KMS-11 (cell line): ENCODE results near the gene BLID.

Source experiments
- H2AFZ ChIP-seq: fragments of 200-600 bp; sonication (generic); 2 replicates; pipeline ENCODE4 v1.6.1; 2016; ENCODE audit warnings: antibody characterized with exemption, mixed run types, low read depth
- H3K27ac ChIP-seq: fragments of 200-600 bp; sonication (generic); 2 replicates; pipeline ENCODE4 v1.6.1; 2016; ENCODE audit warnings: mild to moderate bottlenecking, mixed run types
- H3K27me3 ChIP-seq: fragments of 200-600 bp; sonication (generic); 2 replicates; pipeline ENCODE4 v1.6.1; 2017; ENCODE audit warnings: mild to moderate bottlenecking, low read depth, mixed run types, moderate library complexity; ENCODE audit not compliant: insufficient read depth
- H3K36me3 ChIP-seq: fragments of 200-600 bp; sonication (generic); 2 replicates; pipeline ENCODE4 v1.6.1; 2017; ENCODE audit warnings: mild to moderate bottlenecking, mixed run types; ENCODE audit not compliant: insufficient read depth
- H3K4me1 ChIP-seq: fragments of 200-600 bp; sonication (generic); 2 replicates; pipeline ENCODE4 v1.6.1; 2016; ENCODE audit warnings: mild to moderate bottlenecking, low read depth, mixed run types; ENCODE audit not compliant: poor library complexity, severe bottlenecking
- H3K4me2 ChIP-seq: fragments of 200-600 bp; sonication (generic); 2 replicates; pipeline ENCODE4 v1.7.0; 2016; ENCODE audit warnings: mild to moderate bottlenecking, mixed run types
- H3K4me3 ChIP-seq: fragments of 200-600 bp; sonication (generic); IDR thresholded peaks from 2 replicates; pipeline ENCODE4 v1.6.1; 2017; ENCODE audit warnings: low read depth, low read length, mixed read lengths; ENCODE audit not compliant: insufficient read depth
- H3K79me2 ChIP-seq: fragments of 200-600 bp; sonication (generic); 2 replicates; pipeline ENCODE4 v1.6.1; 2016; ENCODE audit warnings: low read depth, mixed run types; ENCODE audit not compliant: insufficient read depth
- H3K9ac ChIP-seq: fragments of 200-600 bp; sonication (generic); 2 replicates; pipeline ENCODE4 v1.6.1; 2016; ENCODE audit warnings: mild to moderate bottlenecking, mixed run types
- H4K20me1 ChIP-seq: fragments of 200-600 bp; sonication (generic); 2 replicates; pipeline ENCODE4 v1.6.1; 2016; ENCODE audit warnings: mild to moderate bottlenecking, mixed run types; ENCODE audit not compliant: insufficient read depth
- TF ChIP-seq, protein P1 (sequence below): fragments of 200-600 bp; sonication (generic); conservative IDR thresholded peaks from 2 replicates; pipeline ENCODE4 v1.6.1; 2017; ENCODE audit warnings: low read depth, mild to moderate bottlenecking, antibody characterized with exemption, low read length, moderate library complexity, mixed read lengths

The BLID gene

GRCh38 chr11:122098261-122098980 lies 17.6 kb downstream of the BLID start:
- Histone ChIP-seq H3K4me1 (no peaks in the 10 kb centered on the region), H3K27me3 (no peaks in the 10 kb centered on the region), H3K4me3 (no peak overlapping the region), H3K9ac (no peak overlapping the region), H3K79me2 (no peaks in the 10 kb centered on the region), H4K20me1 (no peaks in the 10 kb centered on the region), H3K36me3 (no peaks in the 10 kb centered on the region), H3K4me2 (no peak overlapping the region), H2AFZ (no peak overlapping the region), H3K27ac (no peak overlapping the region)
- TF ChIP-seq, protein P1, sequence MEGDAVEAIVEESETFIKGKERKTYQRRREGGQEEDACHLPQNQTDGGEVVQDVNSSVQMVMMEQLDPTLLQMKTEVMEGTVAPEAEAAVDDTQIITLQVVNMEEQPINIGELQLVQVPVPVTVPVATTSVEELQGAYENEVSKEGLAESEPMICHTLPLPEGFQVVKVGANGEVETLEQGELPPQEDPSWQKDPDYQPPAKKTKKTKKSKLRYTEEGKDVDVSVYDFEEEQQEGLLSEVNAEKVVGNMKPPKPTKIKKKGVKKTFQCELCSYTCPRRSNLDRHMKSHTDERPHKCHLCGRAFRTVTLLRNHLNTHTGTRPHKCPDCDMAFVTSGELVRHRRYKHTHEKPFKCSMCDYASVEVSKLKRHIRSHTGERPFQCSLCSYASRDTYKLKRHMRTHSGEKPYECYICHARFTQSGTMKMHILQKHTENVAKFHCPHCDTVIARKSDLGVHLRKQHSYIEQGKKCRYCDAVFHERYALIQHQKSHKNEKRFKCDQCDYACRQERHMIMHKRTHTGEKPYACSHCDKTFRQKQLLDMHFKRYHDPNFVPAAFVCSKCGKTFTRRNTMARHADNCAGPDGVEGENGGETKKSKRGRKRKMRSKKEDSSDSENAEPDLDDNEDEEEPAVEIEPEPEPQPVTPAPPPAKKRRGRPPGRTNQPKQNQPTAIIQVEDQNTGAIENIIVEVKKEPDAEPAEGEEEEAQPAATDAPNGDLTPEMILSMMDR: no peak

DNA sequence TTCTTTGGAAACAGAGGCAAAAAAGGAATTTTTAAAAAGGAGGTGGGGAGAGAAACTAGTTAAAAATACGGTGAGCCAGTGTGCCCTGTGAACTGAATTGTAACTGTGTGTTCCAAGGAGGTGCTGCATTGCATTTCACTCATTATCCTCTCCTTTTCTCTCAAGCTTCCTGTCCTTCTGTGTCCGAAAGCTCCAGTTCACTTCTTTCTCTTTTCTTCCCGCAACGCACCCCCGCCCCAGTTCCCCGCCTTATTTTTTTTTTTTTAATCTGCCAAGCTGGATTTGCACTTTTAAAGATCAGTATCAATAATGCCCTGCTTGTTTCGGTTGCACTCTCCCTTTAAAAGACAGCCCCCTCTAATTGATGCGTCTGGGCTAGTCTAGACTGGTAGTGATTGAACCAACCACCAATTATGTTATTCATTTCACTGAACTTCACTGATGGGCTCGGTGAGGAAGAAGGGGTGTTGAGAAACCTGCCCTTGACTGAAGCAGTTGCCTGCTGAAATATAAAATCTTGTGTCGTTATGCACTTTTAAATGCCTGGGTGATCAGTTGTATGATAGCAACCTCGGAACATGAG lies 18.5 kb downstream of the BLID start:
- no peak overlapping the region for H3K4me3 ChIP-seq
- no peak overlapping the region for H3K4me2 ChIP-seq
- no peaks in the 10 kb centered on the region for H3K36me3 ChIP-seq
- no peak overlapping the region for H2AFZ ChIP-seq
- no peak overlapping the region for H3K9ac ChIP-seq
- H3K79me2 ChIP-seq: no peaks in the 10 kb centered on the region
- H3K4me1 ChIP-seq: no peaks in the 10 kb centered on the region
- no peak overlapping the region for H3K27ac ChIP-seq
- H4K20me1 ChIP-seq: no peaks in the 10 kb centered on the region
- no peaks in the 10 kb centered on the region for H3K27me3 ChIP-seq
- TF ChIP-seq, protein P1: no peak

DNA sequence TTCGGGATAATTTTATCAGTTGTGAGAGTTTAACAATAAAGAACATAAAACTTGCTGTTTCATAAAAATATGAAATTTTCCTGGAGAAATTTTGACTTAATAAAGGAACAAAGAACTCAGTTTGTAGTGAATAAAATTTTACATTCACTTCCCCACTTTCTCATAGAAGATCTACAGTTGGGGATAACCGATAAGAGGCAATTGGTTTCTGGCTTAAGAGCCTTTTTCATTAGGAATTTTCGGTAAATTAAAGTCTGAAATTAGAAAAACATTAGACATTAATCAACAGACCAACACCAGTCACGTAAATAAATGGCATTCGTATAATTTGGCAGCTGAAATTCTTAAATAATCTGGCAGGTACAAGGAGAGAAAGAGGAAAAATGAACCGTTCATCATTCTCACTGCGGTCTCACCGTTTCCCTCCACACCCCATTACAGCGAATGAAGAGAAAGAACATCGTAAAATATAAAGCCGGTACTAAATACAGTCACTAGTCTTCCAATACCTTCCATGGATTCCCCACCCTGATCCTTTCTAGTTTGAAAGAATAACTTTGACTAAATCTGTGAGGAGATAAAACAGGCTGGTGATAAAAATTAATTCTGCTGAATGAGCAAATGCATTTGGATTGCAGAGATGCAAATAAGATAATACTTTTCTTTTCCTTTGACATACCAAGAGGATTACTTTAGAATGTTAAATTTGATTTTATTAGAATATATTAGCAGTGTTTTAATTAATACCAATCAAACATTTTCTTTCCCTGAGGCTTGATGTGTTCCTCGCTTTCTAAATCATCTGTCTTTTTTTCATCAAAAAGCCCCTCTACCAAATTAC lies 19.5 kb downstream of the BLID start:
- H2AFZ ChIP-seq: no peak overlapping the region
- no peaks in the 10 kb centered on the region for H3K79me2 ChIP-seq
- H3K36me3 ChIP-seq: no peaks in the 10 kb centered on the region

DNA sequence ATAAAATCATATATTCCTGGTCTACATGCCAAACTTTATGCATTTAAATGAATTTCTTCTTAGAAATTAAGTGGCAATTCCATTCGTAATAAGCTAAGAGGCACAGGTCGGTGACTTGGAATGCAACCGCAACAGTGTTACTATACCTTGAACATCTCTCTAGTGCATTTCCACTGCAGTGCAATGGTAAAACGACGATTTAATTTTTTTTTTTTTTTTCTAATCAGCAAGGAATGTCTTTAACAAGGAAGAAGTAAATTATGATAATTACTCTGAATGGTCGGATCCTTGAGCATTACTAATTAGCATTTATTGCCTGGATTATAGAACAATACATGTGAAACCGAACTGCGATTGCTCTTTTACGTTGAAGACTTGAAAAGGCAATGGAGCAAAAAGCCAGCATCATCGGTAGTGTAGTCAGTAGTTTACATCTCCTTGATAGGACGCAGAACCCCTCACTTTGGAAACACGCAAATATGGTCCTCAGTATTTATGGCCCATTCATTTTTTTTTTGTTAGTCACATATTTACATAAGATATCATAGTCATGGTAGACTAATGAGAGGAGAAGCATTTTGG lies 20.2 kb downstream of the BLID start:
- Histone ChIP-seq H3K27ac (no peak overlapping the region), H3K4me1 (no peaks in the 10 kb centered on the region), H3K27me3 (no peaks in the 10 kb centered on the region), H3K79me2 (no peaks in the 10 kb centered on the region), H3K4me2 (no peak overlapping the region), H3K9ac (no peak overlapping the region), H4K20me1 (no peaks in the 10 kb centered on the region), H2AFZ (no peak overlapping the region), H3K36me3 (no peaks in the 10 kb centered on the region), H3K4me3 (no peak overlapping the region)
- TF ChIP-seq, protein P1: no peak

More for the DNA sequence above, 19.5 kb downstream of the BLID start:
- Histone ChIP-seq H3K27me3 (no peaks in the 10 kb centered on the region), H3K4me3 (no peak overlapping the region), H3K9ac (no peak overlapping the region), H3K4me2 (no peak overlapping the region), H3K27ac (no peak overlapping the region), H4K20me1 (no peaks in the 10 kb centered on the region), H3K4me1 (no peaks in the 10 kb centered on the region)
- TF ChIP-seq, protein P1: no peak
